ENCODE data around the gene CRX.
"Not testable (repeated sequence)": the region's sequence is repeated elsewhere in the genome, so short reads cannot be mapped to it uniquely, and the experiment has no call there.

CRX gene

GRCh38 chr19:47821460-47822020 is at the start of gene CRX:
CRX (plus strand) TSS chr19:47821937; CDS start chr19:47834444, 12,507 bp downstream.
- no peaks in the 10 kb centered on the region for H3K36me3 ChIP-seq (replicated peaks)
- in situ Hi-C loops (cut with MboI; ENCODE audit: low sequenced_read_pairs) = no loop called here
- no peak within 1 kb of the TSS for H3K4me3 ChIP-seq
- H3K4me1 ChIP-seq = peaks cover 7% of the 10 kb centered on the region
- H3K27me3 ChIP-seq (ENCODE audit: low read depth) = no peaks in the 10 kb centered on the region
- no peak for DNase-seq (ENCODE audit: low spot score in 2 of 2)
- no peaks in the 10 kb centered on the region for H3K9me3 ChIP-seq

GRCh38 chr19:47776568-47776967 is 45.2 kb upstream of the CRX start:
- H3K4me3 ChIP-seq = no peak overlapping the region
- no peaks in the 10 kb centered on the region for H3K9me3 ChIP-seq
- no peak for DNase-seq (ENCODE audit: low spot score in 2 of 2)
- peaks cover 9% of the 10 kb centered on the region; the same call in 1 of the 2 replicates for H3K4me1 ChIP-seq
- peaks cover 17% of the 10 kb centered on the region for H3K36me3 ChIP-seq (replicated peaks)
- no peaks in the 10 kb centered on the region for H3K27me3 ChIP-seq (ENCODE audit: low read depth)
- in situ Hi-C loops (cut with MboI; ENCODE audit: low sequenced_read_pairs) = no loop called here

DNA sequence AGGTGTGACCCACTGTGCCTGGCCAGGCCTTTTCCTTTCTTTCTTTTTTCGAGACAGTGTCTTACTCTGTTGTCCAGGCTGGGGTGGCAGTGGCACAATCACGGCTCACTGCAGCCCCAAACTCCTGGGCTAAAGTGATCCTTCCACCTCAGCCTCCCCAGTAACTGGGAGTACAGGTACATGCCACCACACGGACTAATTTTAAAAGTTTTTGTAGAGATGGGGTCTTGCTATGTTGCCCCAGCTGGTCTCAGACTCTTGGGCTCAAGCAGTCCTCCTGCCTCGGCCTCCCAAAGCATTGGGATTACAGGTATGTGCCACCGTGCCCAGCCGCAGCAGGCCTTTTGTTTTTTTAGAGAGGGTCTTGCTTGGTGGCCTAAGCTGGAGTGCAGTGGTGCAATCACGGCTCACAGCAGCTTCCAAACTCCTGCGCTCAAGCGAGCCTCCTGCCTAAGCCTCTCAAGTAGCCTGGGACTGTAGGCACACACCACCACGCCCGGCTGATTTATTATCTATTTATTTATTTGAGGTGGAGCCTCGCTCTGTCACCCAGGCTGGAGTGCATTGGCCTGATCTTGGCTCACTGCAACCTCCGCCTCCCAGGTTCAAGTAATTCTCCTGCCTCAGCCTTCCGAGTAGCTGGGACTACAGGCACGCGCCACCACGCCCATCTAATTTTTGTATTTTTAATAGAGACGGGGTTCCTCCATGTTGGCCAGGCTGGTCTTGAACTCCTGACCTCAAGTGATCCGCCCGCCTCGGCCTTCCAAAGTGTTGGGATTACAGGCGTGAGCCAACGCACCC is 44.3 kb upstream of the CRX start:
- H3K27me3 ChIP-seq (ENCODE audit: low read depth); H3K9me3 ChIP-seq; DNase-seq (ENCODE audit: low spot score in 2 of 2); H3K4me1 ChIP-seq; in situ Hi-C loops (cut with MboI; ENCODE audit: low sequenced_read_pairs): not testable (repeated sequence)
- peaks cover 22% of the 10 kb centered on the region for H3K36me3 ChIP-seq (replicated peaks)
- peak overlapping the region; percentile 93 for H3K4me3 ChIP-seq

- in situ Hi-C loops (cut with MboI; ENCODE audit: low sequenced_read_pairs) = no loop called here
- H3K27me3 ChIP-seq (ENCODE audit: low read depth) = no peaks in the 10 kb centered on the region
Measured at GRCh38 chr19:47778049-47778953, 43.4 kb upstream of the CRX start, which contains the start of gene SELENOW. SELENOW (plus strand) TSS chr19:47778703; CDS start chr19:47778786, 83 bp downstream.

DNA sequence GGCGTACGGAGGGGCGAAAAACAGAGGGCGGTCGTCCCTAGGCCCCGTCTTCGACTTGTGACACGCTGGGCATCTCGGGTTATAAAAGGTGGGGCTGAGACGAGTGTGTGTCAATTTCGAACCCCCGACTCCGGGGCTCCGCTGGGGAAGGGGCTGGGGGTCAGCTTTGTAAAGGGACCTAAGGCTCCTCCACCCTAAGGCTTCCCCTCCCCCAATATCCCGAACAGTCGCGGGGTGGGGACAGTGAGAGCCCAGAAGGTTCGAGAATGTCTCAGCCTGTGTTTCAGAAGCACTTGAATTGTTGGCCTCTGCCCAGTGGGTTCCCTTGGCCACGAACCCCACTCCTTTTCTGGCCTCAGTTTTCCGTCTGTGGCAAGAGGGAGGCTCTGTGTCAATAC is 42.8 kb upstream of the CRX start:
- DNase-seq (ENCODE audit: low spot score in 2 of 2) = no peak
- H3K9me3 ChIP-seq = no peaks in the 10 kb centered on the region
- H3K27me3 ChIP-seq (ENCODE audit: low read depth) = no peaks in the 10 kb centered on the region
- in situ Hi-C loops (cut with MboI; ENCODE audit: low sequenced_read_pairs) = no loop called here
- H3K36me3 ChIP-seq (replicated peaks) = peaks cover 32% of the 10 kb centered on the region
- peaks cover 9% of the 10 kb centered on the region; the same call in 1 of the 2 replicates for H3K4me1 ChIP-seq
- H3K4me3 ChIP-seq = peak overlapping the region; percentile 93

More at GRCh38 chr19:47778049-47778953, 43.4 kb upstream of the CRX start, which contains the start of gene SELENOW:
- H3K4me3 ChIP-seq = peak within 1 kb of the TSS; percentile 93
- H3K9me3 ChIP-seq = no peaks in the 10 kb centered on the region
- H3K4me1 ChIP-seq = peaks cover 9% of the 10 kb centered on the region; the same call in 1 of the 2 replicates
- peaks cover 26% of the 10 kb centered on the region for H3K36me3 ChIP-seq (replicated peaks)
- peak; percentile 69 to 88 for DNase-seq (ENCODE audit: low spot score in 2 of 2)

GRCh38 chr19:47779524-47780214 is 42.1 kb upstream of the CRX start:
- Histone ChIP-seq H3K27me3 (ENCODE audit: low read depth) (no peaks in the 10 kb centered on the region), H3K4me1 (peaks cover 9% of the 10 kb centered on the region; the same call in 1 of the 2 replicates), H3K4me3 (peak overlapping the region; percentile 93), H3K36me3 (replicated peaks) (peaks cover 37% of the 10 kb centered on the region), H3K9me3 (no peaks in the 10 kb centered on the region)
- in situ Hi-C loops (cut with MboI; ENCODE audit: low sequenced_read_pairs) = no loop called here
- DNase-seq (ENCODE audit: low spot score in 2 of 2) = peak in 1 of 2 experiments; percentile 48

DNA sequence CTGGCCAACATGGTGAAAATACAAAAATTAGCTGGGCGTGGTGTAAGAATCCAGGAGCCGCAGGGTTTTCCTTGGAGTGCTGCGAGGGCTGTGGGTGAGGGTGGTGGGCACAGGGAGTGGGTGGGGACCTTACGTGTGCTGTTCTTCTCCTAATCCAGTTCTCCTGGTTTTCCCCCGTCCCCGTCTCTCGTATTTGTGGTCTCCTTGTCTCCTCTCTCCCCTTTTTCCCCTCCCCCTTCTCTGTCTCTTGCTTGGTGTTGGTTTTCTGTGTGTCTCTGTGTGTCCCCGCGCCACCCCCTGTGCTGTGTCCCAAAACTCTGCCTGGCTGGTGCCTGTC is 41.6 kb upstream of the CRX start:
- Histone ChIP-seq H3K27me3 (ENCODE audit: low read depth) (no peaks in the 10 kb centered on the region), H3K4me1 (peaks cover 9% of the 10 kb centered on the region; the same call in 1 of the 2 replicates), H3K36me3 (replicated peaks) (peaks cover 39% of the 10 kb centered on the region), H3K9me3 (no peaks in the 10 kb centered on the region), H3K4me3 (peak overlapping the region; percentile 93)
- in situ Hi-C loops (cut with MboI; ENCODE audit: low sequenced_read_pairs) = no loop called here
- DNase-seq (ENCODE audit: low spot score in 2 of 2) = no peak

GRCh38 chr19:47781590-47782262 is 40.0 kb upstream of the CRX start:
- Histone ChIP-seq H3K9me3 (no peaks in the 10 kb centered on the region), H3K27me3 (ENCODE audit: low read depth) (no peaks in the 10 kb centered on the region), H3K4me3 (no peak overlapping the region), H3K36me3 (replicated peaks) (peaks cover 45% of the 10 kb centered on the region), H3K4me1 (peaks cover 9% of the 10 kb centered on the region; the same call in 1 of the 2 replicates)
- DNase-seq (ENCODE audit: low spot score in 2 of 2) = no peak
- in situ Hi-C loops (cut with MboI; ENCODE audit: low sequenced_read_pairs) = no loop called here

GRCh38 chr19:47786566-47786965 is 35.2 kb upstream of the CRX start:
- Histone ChIP-seq H3K27me3 (ENCODE audit: low read depth) (no peaks in the 10 kb centered on the region), H3K9me3 (no peaks in the 10 kb centered on the region), H3K36me3 (replicated peaks) (peaks cover 28% of the 10 kb centered on the region), H3K4me3 (no peak overlapping the region), H3K4me1 (no peaks in the 10 kb centered on the region)
- in situ Hi-C loops (cut with MboI; ENCODE audit: low sequenced_read_pairs) = no loop called here
- DNase-seq (ENCODE audit: low spot score in 2 of 2) = no peak

DNA sequence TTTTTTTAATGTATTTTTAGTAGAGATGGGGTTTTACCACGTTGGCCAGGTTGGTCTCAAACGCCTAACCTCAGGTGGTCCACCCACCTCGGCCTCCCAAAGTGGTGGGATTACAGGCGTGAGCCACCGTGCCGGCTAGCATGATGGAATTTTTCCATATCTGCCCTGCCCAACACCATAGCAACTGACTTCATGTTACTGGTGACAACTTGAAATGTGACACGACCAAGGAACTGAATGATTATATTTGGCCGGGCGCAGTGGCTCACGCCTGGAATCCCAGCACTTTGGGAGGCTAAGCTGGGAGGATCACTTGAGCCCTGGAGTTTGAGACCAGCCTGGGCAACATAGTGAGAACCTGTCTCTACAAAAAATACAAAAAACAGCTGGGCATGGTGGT is 34.4 kb upstream of the CRX start:
- H3K4me3 ChIP-seq; H3K4me1 ChIP-seq; H3K27me3 ChIP-seq (ENCODE audit: low read depth); DNase-seq (ENCODE audit: low spot score in 2 of 2); in situ Hi-C loops (cut with MboI; ENCODE audit: low sequenced_read_pairs); H3K9me3 ChIP-seq: not testable (repeated sequence)
- peaks cover 23% of the 10 kb centered on the region for H3K36me3 ChIP-seq (replicated peaks)

- DNase-seq (ENCODE audit: low spot score in 2 of 2); H3K9me3 ChIP-seq; in situ Hi-C loops (cut with MboI; ENCODE audit: low sequenced_read_pairs); H3K4me1 ChIP-seq; H3K4me3 ChIP-seq; H3K36me3 ChIP-seq (replicated peaks); H3K27me3 ChIP-seq (ENCODE audit: low read depth): not testable (repeated sequence)
Measured at GRCh38 chr19:47789811-47790210, 31.9 kb upstream of the CRX start.

DNA sequence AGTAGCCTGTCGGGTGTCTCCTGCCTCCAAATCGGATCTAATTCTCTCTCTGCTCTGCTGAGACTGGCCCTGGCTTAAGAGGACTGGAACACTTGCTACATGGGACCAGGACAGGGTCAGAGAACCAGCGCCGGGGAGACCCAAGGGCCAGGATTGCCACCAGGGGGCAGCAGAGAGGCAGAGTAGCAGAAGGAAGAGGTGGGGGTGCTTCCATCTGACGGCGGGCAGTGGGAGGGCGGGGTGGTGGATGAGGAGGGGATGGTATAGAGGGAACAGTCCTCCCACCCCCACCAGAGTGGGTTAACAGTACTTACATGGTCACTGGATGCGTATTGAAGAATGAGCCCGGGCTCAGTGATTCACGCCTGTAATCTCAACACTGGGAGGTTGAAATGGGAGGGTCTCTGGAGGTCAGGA is 31.3 kb upstream of the CRX start:
- Histone ChIP-seq H3K9me3 (no peaks in the 10 kb centered on the region), H3K4me1 (no peaks in the 10 kb centered on the region), H3K36me3 (replicated peaks) (peaks cover 4% of the 10 kb centered on the region), H3K27me3 (ENCODE audit: low read depth) (no peaks in the 10 kb centered on the region), H3K4me3 (no peak overlapping the region)
- in situ Hi-C loops (cut with MboI; ENCODE audit: low sequenced_read_pairs) = no loop called here
- peak; percentile 58 to 97 for DNase-seq (ENCODE audit: low spot score in 2 of 2)

DNA sequence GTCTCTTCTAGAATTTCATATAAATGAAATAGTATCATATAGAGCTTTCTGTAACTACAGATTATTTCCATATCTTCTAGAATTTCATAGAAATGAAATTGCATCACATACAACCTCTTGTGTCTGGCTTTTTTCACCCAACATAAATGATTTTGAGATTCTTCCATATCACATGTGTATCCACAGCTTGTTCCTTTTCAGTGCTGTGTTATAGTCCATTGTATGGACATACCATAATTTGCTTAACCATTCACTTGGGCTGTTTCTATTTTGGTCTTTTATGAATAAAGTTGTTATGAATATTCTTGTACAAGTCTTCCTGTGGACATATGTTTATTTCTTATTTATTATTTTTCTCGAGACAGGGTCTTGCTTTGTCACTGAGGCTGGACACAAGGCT is 29.1 kb upstream of the CRX start:
- Histone ChIP-seq H3K27me3 (ENCODE audit: low read depth) (no peaks in the 10 kb centered on the region), H3K4me3 (no peak overlapping the region), H3K36me3 (replicated peaks) (no peaks in the 10 kb centered on the region), H3K4me1 (no peaks in the 10 kb centered on the region), H3K9me3 (no peaks in the 10 kb centered on the region)
- DNase-seq (ENCODE audit: low spot score in 2 of 2) = no peak
- in situ Hi-C loops (cut with MboI; ENCODE audit: low sequenced_read_pairs) = no loop called here

Measured in HAP-1 (cell line).